GM12878 (cell line): ENCODE results near the gene EEF1AKMT2. TPM values are rescaled to one million over a fixed set of nuclear protein-coding genes. Genes with fewer than 3 reads are reported as not detected.

Experiments
- ATF2 ChIP-seq: IDR thresholded peaks from 2 replicates; pipeline ENCODE4 v1.6.1; 2012; ENCODE audit warnings: low read length, inconsistent platforms
- BCL3 ChIP-seq: IDR thresholded peaks from 2 replicates; pipeline ENCODE4 v1.6.1; 2011; ENCODE audit warnings: borderline replicate concordance, low read depth, mild to moderate bottlenecking, moderate library complexity, low read length; ENCODE audit not compliant: insufficient read depth, poor library complexity, severe bottlenecking
- BMI1 ChIP-seq: fragments of 450-650 bp; IDR thresholded peaks from 2 replicates; pipeline ENCODE4 v1.6.1; 2016; ENCODE audit warnings: mild to moderate bottlenecking, moderate library complexity, borderline replicate concordance
- CBFB ChIP-seq: IDR thresholded peaks from 2 replicates; pipeline ENCODE4 v1.6.1; 2016; ENCODE audit warnings: antibody characterized with exemption, low read depth
- CREB1 ChIP-seq: IDR thresholded peaks from 2 replicates; pipeline ENCODE4 v1.6.1; 2012; ENCODE audit warnings: low read depth, mild to moderate bottlenecking, inconsistent platforms
- CREM ChIP-seq: IDR thresholded peaks from 2 replicates; pipeline ENCODE4 v1.6.1; 2014; ENCODE audit warnings: antibody characterized with exemption, low read depth
- EGR1 ChIP-seq, 2 experiments: IDR thresholded peaks; 1 replicate in 1 of 2; 2 replicates in 1 of 2; pipeline ENCODE4 v1.6.1; 2011 to 2012; ENCODE audit warnings: low read depth in 2 of 2, low read length in 2 of 2, borderline replicate concordance in 1 of 2, mild to moderate bottlenecking in 1 of 2, moderate library complexity in 1 of 2
- FOXM1 ChIP-seq: IDR thresholded peaks from 2 replicates; pipeline ENCODE4 v1.6.1; 2012; ENCODE audit warnings: low read depth, mild to moderate bottlenecking, inconsistent platforms, low read length, moderate library complexity
- IKZF1 ChIP-seq: fragments of 450-650 bp; conservative IDR thresholded peaks from 2 replicates; pipeline ENCODE4 v1.6.1; 2017; ENCODE audit warnings: antibody characterized with exemption, mild to moderate bottlenecking
- IRF4 ChIP-seq: IDR thresholded peaks from 2 replicates; pipeline ENCODE4 v1.6.1; 2011; ENCODE audit warnings: low read depth, low read length
- JUND ChIP-seq: IDR thresholded peaks from 2 replicates; pipeline ENCODE4 v1.6.1; 2012; ENCODE audit warnings: low read depth, mild to moderate bottlenecking, low read length, improper control_type of control experiment, moderate library complexity
- NBN ChIP-seq: fragments of 450-650 bp; IDR thresholded peaks from 2 replicates; pipeline ENCODE4 v1.6.1; 2016
- NFIC ChIP-seq: IDR thresholded peaks from 2 replicates; pipeline ENCODE4 v1.6.1; 2012; ENCODE audit warnings: low read depth, mild to moderate bottlenecking, inconsistent platforms, low read length, moderate library complexity
- NFXL1 ChIP-seq: fragments of 450-650 bp; IDR thresholded peaks from 2 replicates; pipeline ENCODE4 v1.6.1; 2017; ENCODE audit warnings: antibody characterized with exemption, mild to moderate bottlenecking, borderline replicate concordance
- RB1 ChIP-seq: fragments of 450-650 bp; formaldehyde crosslinking; IDR thresholded peaks from 2 replicates; pipeline ENCODE4 v1.6.1; 2017; ENCODE audit warnings: mild to moderate bottlenecking, borderline replicate concordance
- RUNX3 ChIP-seq: IDR thresholded peaks from 2 replicates; pipeline ENCODE4 v1.6.1; 2012; ENCODE audit warnings: low read length, inconsistent platforms
- SMARCA5 ChIP-seq: fragments of 450-650 bp; IDR thresholded peaks from 2 replicates; pipeline ENCODE4 v1.6.1; 2017; ENCODE audit warnings: mild to moderate bottlenecking
- SPI1 ChIP-seq: IDR thresholded peaks from 2 replicates; pipeline ENCODE4 v1.6.1; 2011; ENCODE audit warnings: low read depth, mild to moderate bottlenecking, low read length, moderate library complexity, borderline replicate concordance; ENCODE audit not compliant: insufficient read depth
- TBL1XR1 ChIP-seq: IDR thresholded peaks from 2 replicates; pipeline ENCODE4 v1.6.1; 2012; ENCODE audit warnings: low read depth, low read length, improper control_type of control experiment
- USF2 ChIP-seq: IDR thresholded peaks from 2 replicates; pipeline ENCODE4 v1.6.1; 2011; ENCODE audit warnings: low read depth, low read length, improper control_type of control experiment, borderline replicate concordance
- ZBTB33 ChIP-seq: fragments of 450-650 bp; IDR thresholded peaks from 2 replicates; pipeline ENCODE4 v1.6.1; 2017; ENCODE audit warnings: mild to moderate bottlenecking
- ZNF207 ChIP-seq: fragments of 450-650 bp; IDR thresholded peaks from 2 replicates; pipeline ENCODE4 v1.6.1; 2014; ENCODE audit warnings: antibody characterized with exemption, mild to moderate bottlenecking, borderline replicate concordance
- polyA plus RNA-seq, 11 experiments: library from polyadenylated mRNA; depleted of rRNA in 4 of 11; unstranded in 6 of 11; stranded (reverse) in 5 of 11; fragments of >200 nt; fragmentation: Nextera tagmentation in 4 of 11; fragmentation: Illumina TruSeq in 1 of 11; extraction: Ambion mirVana in 4 of 11; extraction: Trizol in 1 of 11; gene quantifications; 1 replicate in 1 of 11; 2 replicates in 10 of 11; pipeline versions ENCODE4 v1.2.1 to v1.2.3, GENCODE V29; 2011 to 2016; ENCODE audit warnings: inconsistent platforms in 2 of 11, missing spikeins in 2 of 11, low read depth in 1 of 11
- total RNA-seq, 4 experiments: library from RNA; depleted of rRNA in 3 of 4; stranded (reverse); fragments of >200 nt in 3 of 4; fragmentation: Illumina TruSeq in 1 of 4; extraction: Trizol in 1 of 4; gene quantifications; 2 replicates each; pipeline versions ENCODE4 v1.2.1 to v1.2.3, GENCODE V29; 2013 to 2021
- TF ChIP-seq, protein P1 (sequence below): fragments of 450-650 bp; IDR thresholded peaks from 2 replicates; pipeline ENCODE4 v1.6.1; 2017; ENCODE audit warnings: low read depth, mild to moderate bottlenecking, moderate library complexity

EEF1AKMT2 gene
- total and polyA plus RNA-seq, 10 of the 15 experiments (the other 5 are each of a cell fraction or from before 2014, with no cell fraction given) = 9.1 to 29.3 (median 23.6) TPM

GRCh38 chr10:124717911-124718741 lies 73.6 kb downstream of the EEF1AKMT2 start (continued):
- TF ChIP-seq ATF2 (0 out of 2 replicates have a peak, but pooled peaks have one; percentile 64), TBL1XR1 (peak; percentile 61; the same call in 1 of the 2 replicates), SPI1 (peak; percentile 81; the same call in 1 of the 2 replicates), NBN (peak; percentile 83), NFIC (peak; percentile 84), FOXM1 (peak; percentile 60; the same call in 1 of the 2 replicates), IRF4 (peak; percentile 93), ZBTB33 (no peak), IKZF1 (peak; percentile 93), USF2 (no peak), CREB1 (peak; percentile 56), EGR1 (IDR thresholded peaks at IDR 0.05; ENCODE audit: borderline replicate concordance in 1 of 2, low read depth in 2 of 2, low read length in 2 of 2) (peak in 1 of 2 experiments; percentile 84; a peak in 2 of 3 replicates), JUND (peak; percentile 67; the same call in 1 of the 2 replicates), RB1 (no peak), NFXL1 (no peak), BMI1 (peak; percentile 52; the same call in 1 of the 2 replicates), SMARCA5 (peak; percentile 42; the same call in 1 of the 2 replicates), BCL3 (peak; percentile 88), RUNX3 (peak; percentile 96), ZNF207 (peak; percentile 76; the same call in 1 of the 2 replicates), CBFB (peak; percentile 86), CREM (peak; percentile 88)
- TF ChIP-seq, protein P1, sequence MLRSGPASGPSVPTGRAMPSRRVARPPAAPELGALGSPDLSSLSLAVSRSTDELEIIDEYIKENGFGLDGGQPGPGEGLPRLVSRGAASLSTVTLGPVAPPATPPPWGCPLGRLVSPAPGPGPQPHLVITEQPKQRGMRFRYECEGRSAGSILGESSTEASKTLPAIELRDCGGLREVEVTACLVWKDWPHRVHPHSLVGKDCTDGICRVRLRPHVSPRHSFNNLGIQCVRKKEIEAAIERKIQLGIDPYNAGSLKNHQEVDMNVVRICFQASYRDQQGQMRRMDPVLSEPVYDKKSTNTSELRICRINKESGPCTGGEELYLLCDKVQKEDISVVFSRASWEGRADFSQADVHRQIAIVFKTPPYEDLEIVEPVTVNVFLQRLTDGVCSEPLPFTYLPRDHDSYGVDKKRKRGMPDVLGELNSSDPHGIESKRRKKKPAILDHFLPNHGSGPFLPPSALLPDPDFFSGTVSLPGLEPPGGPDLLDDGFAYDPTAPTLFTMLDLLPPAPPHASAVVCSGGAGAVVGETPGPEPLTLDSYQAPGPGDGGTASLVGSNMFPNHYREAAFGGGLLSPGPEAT = peak; percentile 79
